Chondrocyte (in vitro differentiated cells): ENCODE measurements around the gene GMNN. TPM values are rescaled to one million over a fixed set of nuclear protein-coding genes. Genes with fewer than 3 reads are reported as not detected.
"Not testable (repeated sequence)": the region's sequence is repeated elsewhere in the genome, so short reads cannot be mapped to it uniquely, and the experiment has no call there.

Source experiments
- DNase-seq: peaks from one replicate; pipeline ENCODE4 v3.0.0; 2021; ENCODE audit warnings: mixed read lengths, low spot score
- H3K27ac Mint-ChIP-seq: one replicate; pipeline ENCODE4 v1.8.0; 2021; ENCODE audit warnings: mild to moderate bottlenecking, moderate library complexity, mixed read lengths; ENCODE audit not compliant: unreplicated experiment
- H3K27me3 Mint-ChIP-seq: 2 replicates; pipeline ENCODE4 v1.8.0; 2021; ENCODE audit warnings: low read depth, mixed read lengths
- H3K36me3 Mint-ChIP-seq: 2 replicates; pipeline ENCODE4 v1.8.0; 2021; ENCODE audit warnings: low read depth, mixed read lengths
- H3K4me1 Mint-ChIP-seq: 2 replicates; pipeline ENCODE4 v1.8.0; 2021; ENCODE audit warnings: low read depth, mild to moderate bottlenecking, mixed read lengths
- H3K4me3 Mint-ChIP-seq: one replicate; pipeline ENCODE4 v1.8.0; 2021; ENCODE audit warnings: mild to moderate bottlenecking, moderate library complexity, mixed read lengths; ENCODE audit not compliant: unreplicated experiment
- H3K9me3 Mint-ChIP-seq: 2 replicates; pipeline ENCODE4 v1.8.0; 2021; ENCODE audit warnings: low read depth, mixed read lengths
- total RNA-seq: library from RNA; stranded (reverse); gene quantifications from 3 replicates; pipeline ENCODE4 v1.2.1, GENCODE V29; 2021
- TF ChIP-seq, protein P1 (sequence below): fragments of 200-600 bp; sonication (generic); IDR thresholded peaks from 2 replicates; pipeline ENCODE4 v1.5.0; 2021; ENCODE audit warnings: antibody characterized with exemption, mild to moderate bottlenecking, moderate library complexity

Gene GMNN
- total RNA-seq, 1 donor from 2014 or later = 13.6 TPM

- no peaks in the 10 kb centered on the region for H3K36me3 Mint-ChIP-seq
- peaks cover 2% of the 10 kb centered on the region for H3K4me1 Mint-ChIP-seq
- H3K9me3 Mint-ChIP-seq = no peaks in the 10 kb centered on the region
- TF ChIP-seq, protein P1, sequence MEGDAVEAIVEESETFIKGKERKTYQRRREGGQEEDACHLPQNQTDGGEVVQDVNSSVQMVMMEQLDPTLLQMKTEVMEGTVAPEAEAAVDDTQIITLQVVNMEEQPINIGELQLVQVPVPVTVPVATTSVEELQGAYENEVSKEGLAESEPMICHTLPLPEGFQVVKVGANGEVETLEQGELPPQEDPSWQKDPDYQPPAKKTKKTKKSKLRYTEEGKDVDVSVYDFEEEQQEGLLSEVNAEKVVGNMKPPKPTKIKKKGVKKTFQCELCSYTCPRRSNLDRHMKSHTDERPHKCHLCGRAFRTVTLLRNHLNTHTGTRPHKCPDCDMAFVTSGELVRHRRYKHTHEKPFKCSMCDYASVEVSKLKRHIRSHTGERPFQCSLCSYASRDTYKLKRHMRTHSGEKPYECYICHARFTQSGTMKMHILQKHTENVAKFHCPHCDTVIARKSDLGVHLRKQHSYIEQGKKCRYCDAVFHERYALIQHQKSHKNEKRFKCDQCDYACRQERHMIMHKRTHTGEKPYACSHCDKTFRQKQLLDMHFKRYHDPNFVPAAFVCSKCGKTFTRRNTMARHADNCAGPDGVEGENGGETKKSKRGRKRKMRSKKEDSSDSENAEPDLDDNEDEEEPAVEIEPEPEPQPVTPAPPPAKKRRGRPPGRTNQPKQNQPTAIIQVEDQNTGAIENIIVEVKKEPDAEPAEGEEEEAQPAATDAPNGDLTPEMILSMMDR = no peak
- H3K27me3 Mint-ChIP-seq = no peaks in the 10 kb centered on the region
- DNase-seq = no peak
- no peak overlapping the region for H3K4me3 Mint-ChIP-seq
- H3K27ac Mint-ChIP-seq = no peak overlapping the region
These were observed 25.4 kb upstream of the GMNN start for GRCh38 chr6:24749297-24749696.

- H3K27me3 Mint-ChIP-seq, H3K4me3 Mint-ChIP-seq, H3K4me1 Mint-ChIP-seq, H3K27ac Mint-ChIP-seq, DNase-seq, H3K36me3 Mint-ChIP-seq, H3K9me3 Mint-ChIP-seq: not testable (repeated sequence)
These were observed 23.9 kb upstream of the GMNN start for GRCh38 chr6:24750878-24751277.

DNA sequence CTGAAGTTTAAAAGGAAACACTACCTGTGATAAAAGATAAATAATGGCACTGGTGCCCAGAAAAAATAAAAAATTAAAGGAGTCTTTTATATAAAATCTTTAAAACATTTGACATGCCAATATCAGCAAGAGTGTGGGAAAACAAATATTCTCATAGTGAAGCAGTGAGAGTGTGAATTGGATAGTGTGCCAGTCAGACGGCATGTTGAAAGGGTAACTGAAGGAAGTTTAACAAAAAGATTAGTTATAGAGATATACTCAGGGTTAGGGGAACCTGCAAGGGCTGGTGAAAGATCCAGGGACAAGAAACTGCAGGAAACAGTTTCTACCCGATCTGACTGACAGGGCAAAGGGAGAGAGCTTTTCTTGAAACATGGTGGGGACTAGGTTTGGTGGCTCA is 22.2 kb upstream of the GMNN start:
- Mint-ChIP-seq H3K36me3 (no peaks in the 10 kb centered on the region), H3K27ac (no peak overlapping the region), H3K4me3 (no peak overlapping the region), H3K4me1 (no peaks in the 10 kb centered on the region), H3K27me3 (no peaks in the 10 kb centered on the region), H3K9me3 (no peaks in the 10 kb centered on the region)
- TF ChIP-seq, protein P1 = no peak
- DNase-seq = no peak

DNA sequence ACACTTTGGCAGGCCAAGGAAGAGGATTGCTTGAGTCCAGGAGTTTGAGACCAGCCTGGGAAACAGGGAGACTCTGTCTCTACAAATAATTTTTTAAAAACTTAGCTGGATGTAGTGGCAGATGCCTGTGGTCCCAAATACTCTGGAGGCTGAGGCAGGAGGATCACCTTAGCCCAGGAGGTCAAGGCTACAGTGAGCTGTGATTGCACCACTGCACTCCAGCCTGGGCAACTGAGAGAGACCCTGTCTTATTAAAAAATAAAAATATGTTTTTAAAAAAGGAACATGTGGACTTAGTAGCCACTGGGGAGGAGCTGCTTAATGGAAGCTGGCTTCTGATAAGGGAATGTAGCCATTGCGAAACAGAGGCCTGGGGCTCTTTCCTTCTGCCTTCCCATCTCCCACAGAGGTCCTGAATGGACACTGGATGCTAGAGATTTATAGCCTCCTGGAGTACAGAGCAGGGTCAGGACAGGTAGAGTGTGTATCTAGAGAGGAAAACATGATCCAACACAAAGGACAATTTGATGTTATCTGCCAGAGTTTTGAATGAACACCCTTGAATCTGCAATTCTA is 21.7 kb upstream of the GMNN start:
- no peak for DNase-seq
- no peaks in the 10 kb centered on the region for H3K4me1 Mint-ChIP-seq
- TF ChIP-seq, protein P1 = no peak
- H3K27me3 Mint-ChIP-seq = no peaks in the 10 kb centered on the region
- H3K27ac Mint-ChIP-seq = no peak overlapping the region
- H3K36me3 Mint-ChIP-seq = no peaks in the 10 kb centered on the region
- no peaks in the 10 kb centered on the region for H3K9me3 Mint-ChIP-seq
- H3K4me3 Mint-ChIP-seq = no peak overlapping the region

GRCh38 chr6:24753545-24753944 is 21.2 kb upstream of the GMNN start:
- no peaks in the 10 kb centered on the region for H3K4me1 Mint-ChIP-seq
- no peak overlapping the region for H3K4me3 Mint-ChIP-seq
- H3K9me3 Mint-ChIP-seq = no peaks in the 10 kb centered on the region
- TF ChIP-seq, protein P1 = no peak
- no peaks in the 10 kb centered on the region for H3K27me3 Mint-ChIP-seq
- no peaks in the 10 kb centered on the region for H3K36me3 Mint-ChIP-seq
- no peak overlapping the region for H3K27ac Mint-ChIP-seq
- DNase-seq = no peak

GRCh38 chr6:24754378-24754777 is 20.4 kb upstream of the GMNN start:
- DNase-seq, H3K36me3 Mint-ChIP-seq, H3K4me3 Mint-ChIP-seq, H3K9me3 Mint-ChIP-seq, H3K4me1 Mint-ChIP-seq, H3K27me3 Mint-ChIP-seq, H3K27ac Mint-ChIP-seq: not testable (repeated sequence)
